Spinal cord (tissue), 10 donors: ENCODE results near the gene TNFRSF6B. TPM values are rescaled to one million over a fixed set of nuclear protein-coding genes. Genes with fewer than 3 reads are reported as not detected.
"Not testable (repeated sequence)": the region's sequence is repeated elsewhere in the genome, so short reads cannot be mapped to it uniquely, and the experiment has no call there.

Experiments
- DNase-seq, 6 donors: peaks; one replicate each; pipeline versions ENCODE4 v3.0.0 to v3.0.0-alpha.2; 2013 to 2015; ENCODE audit warnings: low spot score in 6 of 6, low read depth in 4 of 6
- H3K27ac ChIP-seq: one replicate; pipeline ENCODE4 v1.5.1; 2013; ENCODE audit warnings: low read depth, low read length, control low read depth
- H3K27me3 ChIP-seq: one replicate; pipeline ENCODE4 v1.6.1; 2013; ENCODE audit warnings: low read length; ENCODE audit not compliant: control insufficient read depth, insufficient read depth
- H3K36me3 ChIP-seq: one replicate; pipeline ENCODE4 v1.6.1; 2013; ENCODE audit warnings: low read length; ENCODE audit not compliant: control insufficient read depth, insufficient read depth
- H3K4me1 ChIP-seq: one replicate; pipeline ENCODE4 v1.6.1; 2013; ENCODE audit warnings: low read length; ENCODE audit not compliant: control insufficient read depth, insufficient read depth
- H3K4me3 ChIP-seq: one replicate; pipeline ENCODE4 v1.5.1; 2013; ENCODE audit warnings: low read depth, low read length, control low read depth
- H3K9me3 ChIP-seq: one replicate; pipeline ENCODE4 v1.6.1; 2013; ENCODE audit warnings: low read length; ENCODE audit not compliant: control insufficient read depth, insufficient read depth
- WGBS: methylation state at CpG from one replicate; pipeline ENCODE4 v1.1.5; 2013; ENCODE audit warnings: missing lambda C conversion rate; ENCODE audit not compliant: insufficient coverage; 5-methylcytosine and 5-hydroxymethylcytosine counted together
- polyA plus RNA-seq, 2 donors: library from polyadenylated mRNA; unstranded; fragments of 120-200 nt; gene quantifications; one replicate each; pipeline ENCODE4 v1.2.1, GENCODE V29; 2013; ENCODE audit not compliant: insufficient read length in 2 of 2
- total RNA-seq, 2 donors: library from RNA; depleted of rRNA in 1 of 2; stranded (reverse); fragments of 120-200 nt in 1 of 2; fragments of >200 nt in 1 of 2; gene quantifications; one replicate each; pipeline versions ENCODE4 v1.2.3 to v1.2.4, GENCODE V29; 2013 to 2014
- donor health status: healthy.

The TNFRSF6B gene
- total and polyA plus RNA-seq, 4 donors = 1.1 to 5.2 (median 3.0) TPM

DNA sequence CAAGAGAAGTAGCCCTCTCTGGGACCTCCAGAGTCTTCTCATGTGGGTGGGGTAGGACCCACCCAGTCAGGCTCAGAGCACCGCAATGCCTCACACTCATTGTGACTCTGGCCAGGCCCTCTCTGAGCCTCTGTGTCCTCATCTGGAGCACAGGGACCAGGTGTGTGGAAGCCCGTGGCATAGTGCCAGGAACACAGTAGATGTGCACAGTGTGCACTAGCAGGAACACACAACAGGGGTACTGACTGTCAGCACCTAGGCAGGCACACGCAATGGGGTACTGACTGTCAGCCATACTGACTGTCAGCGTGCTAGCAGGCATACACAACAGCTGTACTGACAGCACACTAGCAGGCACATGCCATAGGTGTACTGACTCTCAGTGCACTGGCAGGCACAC lies 41.2 kb upstream of the TNFRSF6B start:
- Histone ChIP-seq H3K27ac (no peak overlapping the region), H3K4me1 (peaks cover 62% of the 10 kb centered on the region), H3K4me3 (no peak overlapping the region), H3K27me3 (no peaks in the 10 kb centered on the region), H3K36me3 (peaks cover 13% of the 10 kb centered on the region), H3K9me3 (no peaks in the 10 kb centered on the region)
- 89% methylated on average over 4 of the region's 4 CpGs for WGBS
- DNase-seq = no peak

DNA sequence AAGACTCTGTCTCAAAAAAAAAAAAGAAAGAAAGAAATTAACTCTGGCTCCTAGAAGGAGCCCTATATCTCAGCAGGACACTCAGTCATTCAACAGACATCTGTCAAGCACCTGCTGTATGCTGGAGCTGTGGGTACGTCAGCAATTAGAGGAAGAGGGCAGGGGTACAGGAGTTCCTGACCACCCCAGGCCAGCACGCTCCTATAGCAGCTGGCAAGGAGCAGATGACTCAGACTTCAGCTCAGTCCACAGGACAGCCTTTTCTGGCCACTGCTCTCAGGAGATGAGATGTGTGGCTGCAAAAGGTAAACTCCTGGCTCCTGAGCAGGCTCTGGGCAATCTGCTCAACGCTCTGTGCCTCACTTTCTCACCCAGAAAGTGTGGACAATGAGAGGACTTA lies 40.0 kb upstream of the TNFRSF6B start:
- Histone ChIP-seq H3K27me3 (no peaks in the 10 kb centered on the region), H3K4me3 (no peak overlapping the region), H3K4me1 (peaks cover 55% of the 10 kb centered on the region), H3K27ac (no peak overlapping the region), H3K9me3 (no peaks in the 10 kb centered on the region), H3K36me3 (peaks cover 21% of the 10 kb centered on the region)
- WGBS = 86% methylated on average over 3 of the region's 3 CpGs
- DNase-seq = no peak

DNA sequence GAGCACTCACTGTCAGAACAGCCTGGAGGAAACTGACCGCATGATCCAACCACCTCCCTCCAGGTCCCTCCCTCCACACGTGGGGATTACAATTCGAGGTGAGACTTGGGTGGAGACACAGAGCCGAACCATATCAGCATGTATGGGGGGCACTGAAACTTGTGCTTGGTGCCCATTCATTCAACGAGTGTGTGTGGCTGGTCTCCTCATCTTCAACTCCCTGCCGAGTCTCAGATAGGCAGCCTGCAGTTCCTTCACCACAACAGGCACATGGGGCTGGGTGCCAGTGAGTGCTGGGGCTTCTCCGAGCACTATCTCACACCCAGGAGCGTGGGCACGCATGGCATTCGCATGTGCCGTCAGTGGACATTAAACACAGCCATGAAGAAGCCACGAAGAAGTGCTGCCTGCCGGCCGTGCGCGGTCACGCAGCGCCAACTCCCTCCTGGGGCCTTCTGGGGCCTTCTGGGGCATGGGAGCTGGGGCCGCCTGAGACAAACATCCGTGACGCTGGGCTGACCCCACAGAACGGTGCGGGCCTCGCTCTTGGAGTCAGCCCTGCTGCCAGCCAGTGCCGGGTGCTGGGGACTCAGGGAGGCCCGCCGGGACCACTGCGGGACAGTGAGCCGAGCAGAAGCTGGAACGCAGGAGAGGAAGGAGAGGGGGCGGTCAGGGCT lies 39.1 kb upstream of the TNFRSF6B start:
- 40% methylated on average over 27 of the region's 31 CpGs for WGBS
- DNase-seq = no peak
- Histone ChIP-seq H3K36me3 (peaks cover 25% of the 10 kb centered on the region), H3K4me1 (peaks cover 48% of the 10 kb centered on the region), H3K27ac (peak overlapping the region; percentile 92), H3K4me3 (peak overlapping the region; percentile 96), H3K27me3 (no peaks in the 10 kb centered on the region), H3K9me3 (no peaks in the 10 kb centered on the region)

DNA sequence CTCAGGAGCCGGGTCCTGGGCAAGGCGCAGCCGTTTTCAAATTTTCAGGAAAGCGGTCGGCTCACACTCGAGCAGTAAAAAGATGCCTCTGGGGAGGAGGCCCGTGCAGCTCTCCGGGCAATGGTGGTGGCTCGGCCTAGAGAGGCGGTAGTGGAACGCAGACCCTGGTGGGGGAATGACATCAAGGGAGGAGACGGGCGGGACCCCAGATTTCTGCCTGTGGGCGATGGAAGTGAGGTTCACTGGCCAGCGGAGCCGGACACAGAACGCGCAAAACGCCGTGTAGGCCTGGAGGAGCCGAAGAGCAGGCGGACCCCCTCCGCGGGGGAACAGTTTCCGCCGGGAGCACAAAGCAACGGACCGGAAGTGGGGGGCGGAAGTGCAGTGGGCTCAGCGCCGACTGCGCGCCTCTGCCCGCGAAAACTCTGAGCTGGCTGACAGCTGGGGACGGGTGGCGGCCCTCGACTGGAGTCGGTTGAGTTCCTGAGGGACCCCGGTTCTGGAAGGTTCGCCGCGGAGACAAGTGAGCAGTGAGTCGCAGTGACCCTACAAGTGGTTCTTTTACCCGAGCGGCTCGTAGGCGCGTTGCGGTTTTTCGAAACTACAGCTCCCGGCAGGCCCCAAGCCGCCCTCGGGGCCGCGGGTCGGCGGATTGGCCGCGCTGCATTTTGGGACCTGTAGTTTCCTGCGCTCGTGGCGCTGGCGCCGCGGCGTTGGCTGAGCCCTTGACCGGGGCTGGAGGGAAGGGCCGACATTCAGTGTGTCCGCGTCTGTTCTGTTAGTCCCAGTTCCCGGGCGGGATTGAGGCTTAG lies 38.3 kb upstream of the TNFRSF6B start, which contains the start of gene RTEL1:
RTEL1 (plus strand) TSS at position 376 of the 812 bp plus-strand sequence. CDS start 1,091 bp downstream, outside the sequence.
- H3K36me3 ChIP-seq = peaks cover 32% of the 10 kb centered on the region
- WGBS = 1% methylated on average over 73 of the region's 73 CpGs
- H3K4me3 ChIP-seq = peak within 1 kb of the TSS; percentile 96
- H3K27ac ChIP-seq = peak within 1 kb of the TSS; percentile 92
- peaks cover 48% of the 10 kb centered on the region for H3K4me1 ChIP-seq
- no peaks in the 10 kb centered on the region for H3K27me3 ChIP-seq
- no peaks in the 10 kb centered on the region for H3K9me3 ChIP-seq
- peak; percentile 86 to 97 (median 91) for DNase-seq

DNA sequence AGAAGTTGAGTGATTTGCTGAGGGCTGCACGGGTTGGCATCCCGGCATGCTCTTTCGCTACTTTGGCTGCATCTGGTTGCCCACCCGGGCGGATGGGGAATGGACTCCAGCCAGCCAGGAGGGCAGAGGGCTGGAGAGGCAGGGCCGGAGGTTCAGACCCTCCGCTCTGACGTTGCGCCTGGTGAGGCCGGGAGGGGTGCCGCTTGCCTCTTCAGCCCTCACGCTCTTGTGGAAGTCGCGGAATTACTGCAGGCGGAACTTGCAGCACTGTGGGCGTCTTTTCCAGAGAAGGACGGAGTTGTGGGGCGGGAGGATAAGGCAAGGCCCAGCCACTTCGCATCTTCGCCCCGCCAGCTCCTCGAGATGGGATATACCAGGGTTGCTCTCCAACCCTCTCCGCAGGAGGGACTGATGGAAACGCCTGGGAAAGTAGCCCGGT lies 37.7 kb upstream of the TNFRSF6B start:
- peak overlapping the region; percentile 96 for H3K4me3 ChIP-seq
- WGBS = 2% methylated on average over 25 of the region's 25 CpGs
- H3K27me3 ChIP-seq = no peaks in the 10 kb centered on the region
- no peaks in the 10 kb centered on the region for H3K9me3 ChIP-seq
- H3K4me1 ChIP-seq = peaks cover 44% of the 10 kb centered on the region
- H3K36me3 ChIP-seq = peaks cover 39% of the 10 kb centered on the region
- DNase-seq = no peak
- peak overlapping the region; percentile 92 for H3K27ac ChIP-seq

DNA sequence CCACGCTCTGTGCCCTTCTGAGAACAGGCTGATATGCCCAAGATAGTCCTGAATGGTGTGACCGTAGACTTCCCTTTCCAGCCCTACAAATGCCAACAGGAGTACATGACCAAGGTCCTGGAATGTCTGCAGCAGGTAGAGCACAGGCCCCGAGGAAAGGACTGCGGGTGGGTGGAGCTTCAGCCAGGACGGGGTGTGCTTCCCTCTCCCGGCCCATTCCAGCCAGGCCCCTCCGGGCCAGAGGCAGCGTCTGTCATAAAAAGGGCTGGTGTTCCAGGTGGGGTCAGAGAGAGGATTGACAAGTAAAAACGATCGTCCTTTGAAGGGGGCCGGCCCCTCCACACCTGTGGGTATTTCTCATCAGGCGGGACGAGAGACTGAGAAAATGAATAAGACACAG lies 37.1 kb upstream of the TNFRSF6B start:
- Histone ChIP-seq H3K27ac (peak overlapping the region; percentile 92), H3K4me3 (peak overlapping the region; percentile 96), H3K36me3 (peaks cover 45% of the 10 kb centered on the region), H3K27me3 (no peaks in the 10 kb centered on the region), H3K4me1 (peaks cover 44% of the 10 kb centered on the region), H3K9me3 (no peaks in the 10 kb centered on the region)
- 74% methylated on average over 10 of the region's 13 CpGs for WGBS
- no peak for DNase-seq

DNA sequence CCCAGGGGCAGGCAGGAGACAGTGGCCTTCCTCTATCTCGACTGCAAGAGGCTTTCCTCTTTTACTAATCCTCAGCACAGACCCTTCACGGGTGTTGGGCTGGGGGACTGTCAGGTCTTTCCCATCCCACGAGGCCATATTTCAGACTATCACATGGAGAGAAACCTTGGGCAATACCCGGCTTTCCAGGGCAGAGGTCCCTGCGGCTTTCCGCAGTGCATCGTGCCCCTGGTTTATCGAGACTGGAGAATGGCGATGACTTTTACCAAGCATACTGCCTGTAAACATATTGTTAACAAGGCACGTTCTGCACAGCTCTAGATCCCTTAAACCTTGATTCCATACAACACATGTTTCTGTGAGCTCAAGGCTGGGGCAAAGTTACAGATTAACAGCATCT lies 36.3 kb upstream of the TNFRSF6B start:
- WGBS = 86% methylated on average over 10 of the region's 10 CpGs
- DNase-seq, H3K9me3 ChIP-seq, H3K27me3 ChIP-seq, H3K4me3 ChIP-seq, H3K27ac ChIP-seq: not testable (repeated sequence)
- Histone ChIP-seq H3K36me3 (peaks cover 53% of the 10 kb centered on the region), H3K4me1 (peaks cover 44% of the 10 kb centered on the region)

DNA sequence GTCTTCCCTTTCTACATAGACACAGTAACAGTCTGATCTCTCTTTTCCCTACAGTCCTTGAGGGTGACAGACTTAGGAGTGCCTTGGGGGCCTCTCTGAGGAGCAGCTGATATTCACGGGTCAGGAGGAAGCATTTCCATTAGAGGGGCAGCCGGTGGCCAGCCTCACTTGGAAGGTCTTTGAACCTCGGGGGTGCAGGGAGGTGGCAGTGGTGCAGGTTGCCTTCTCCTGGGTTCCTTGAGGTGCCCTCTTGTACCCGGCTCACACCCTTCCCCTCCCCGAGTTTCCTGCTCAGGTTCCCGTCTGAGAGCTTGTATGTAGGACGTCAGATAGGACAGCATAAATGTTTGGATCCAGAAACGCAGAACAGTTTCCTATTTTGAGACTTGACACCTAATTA lies 35.8 kb upstream of the TNFRSF6B start:
- 98% methylated on average over 5 of the region's 8 CpGs for WGBS
- H3K4me3 ChIP-seq = no peak overlapping the region
- no peaks in the 10 kb centered on the region for H3K27me3 ChIP-seq
- H3K4me1 ChIP-seq = peaks cover 47% of the 10 kb centered on the region
- no peak for DNase-seq
- no peak overlapping the region for H3K27ac ChIP-seq
- H3K9me3 ChIP-seq = no peaks in the 10 kb centered on the region
- H3K36me3 ChIP-seq = peaks cover 57% of the 10 kb centered on the region

DNA sequence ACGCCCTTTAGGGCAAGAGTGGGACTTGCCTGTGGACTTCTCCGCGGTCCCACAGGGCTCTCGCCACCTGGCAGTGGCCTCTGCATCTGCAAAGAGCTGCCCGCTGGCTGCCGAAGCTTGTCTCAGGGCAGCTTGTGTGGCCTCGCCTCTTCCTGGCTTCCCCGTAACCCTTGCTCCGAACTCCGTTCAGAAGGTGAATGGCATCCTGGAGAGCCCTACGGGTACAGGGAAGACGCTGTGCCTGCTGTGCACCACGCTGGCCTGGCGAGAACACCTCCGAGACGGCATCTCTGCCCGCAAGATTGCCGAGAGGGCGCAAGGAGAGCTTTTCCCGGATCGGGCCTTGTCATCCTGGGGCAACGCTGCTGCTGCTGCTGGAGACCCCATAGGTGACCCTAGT lies 35.3 kb upstream of the TNFRSF6B start:
- H3K27ac ChIP-seq = no peak overlapping the region
- H3K27me3 ChIP-seq = no peaks in the 10 kb centered on the region
- H3K4me3 ChIP-seq = no peak overlapping the region
- peaks cover 50% of the 10 kb centered on the region for H3K4me1 ChIP-seq
- no peak for DNase-seq
- no peaks in the 10 kb centered on the region for H3K9me3 ChIP-seq
- 96% methylated on average over 22 of the region's 22 CpGs for WGBS
- H3K36me3 ChIP-seq = peaks cover 62% of the 10 kb centered on the region
